GM19035 (cell line): ENCODE results near the gene MAP4.
"Not testable (repeated sequence)": the region's sequence is repeated elsewhere in the genome, so short reads cannot be mapped to it uniquely, and the experiment has no call there.

Experiments
- ATAC-seq: cut with Tn5 transposase; IDR thresholded peaks from one replicate; pipeline ENCODE4 v1.9.1; 2021; ENCODE audit not compliant: unreplicated experiment

Gene MAP4

GRCh38 chr3:47897954-47898353 is 118.3 kb downstream of the MAP4 start:
- ATAC-seq = no peak

GRCh38 chr3:47896736-47897135 is 119.5 kb downstream of the MAP4 start:
- no peak for ATAC-seq

DNA sequence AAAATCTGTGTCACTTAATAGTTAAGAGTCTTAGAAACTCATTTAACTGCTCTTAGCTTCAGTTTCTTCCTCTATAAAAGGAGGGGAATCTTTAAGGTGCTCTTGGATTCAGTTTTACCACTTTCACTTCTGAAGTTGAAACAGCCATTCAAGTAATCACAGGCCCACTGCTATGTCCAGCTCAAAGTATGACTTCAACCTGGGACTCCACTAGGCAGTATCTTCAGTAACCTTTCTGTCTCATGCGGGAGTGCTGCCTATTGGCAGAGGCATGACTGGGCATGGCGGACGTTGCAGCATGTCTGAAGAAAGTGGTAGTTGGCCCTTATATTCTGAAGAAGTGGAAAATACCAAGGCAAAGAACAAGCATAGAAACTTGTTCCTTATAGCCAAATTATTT is 121.0 kb downstream of the MAP4 start:
- no peak for ATAC-seq

- ATAC-seq = no peak
Observed at GRCh38 chr3:47892286-47893040, 123.8 kb downstream of the MAP4 start.

DNA sequence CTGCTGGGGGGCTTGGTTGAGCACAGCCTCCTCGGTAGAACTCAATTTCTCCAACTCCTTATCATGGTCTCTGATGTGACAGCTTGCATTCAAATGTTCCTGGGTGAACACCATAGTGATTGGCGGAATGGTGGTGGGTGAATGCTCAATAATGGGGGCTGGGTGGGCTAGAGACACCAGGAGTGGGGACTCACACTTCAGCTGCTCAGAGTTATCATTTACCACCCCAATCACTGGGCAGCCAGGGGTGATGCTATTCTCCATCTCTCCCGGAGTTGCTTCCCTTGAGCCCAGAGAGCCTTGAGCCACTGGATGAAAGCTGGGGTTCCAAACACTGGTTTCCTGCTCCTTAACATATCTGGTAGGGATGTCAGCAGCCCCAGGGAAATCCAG is 124.6 kb downstream of the MAP4 start:
- ATAC-seq = no peak

DNA sequence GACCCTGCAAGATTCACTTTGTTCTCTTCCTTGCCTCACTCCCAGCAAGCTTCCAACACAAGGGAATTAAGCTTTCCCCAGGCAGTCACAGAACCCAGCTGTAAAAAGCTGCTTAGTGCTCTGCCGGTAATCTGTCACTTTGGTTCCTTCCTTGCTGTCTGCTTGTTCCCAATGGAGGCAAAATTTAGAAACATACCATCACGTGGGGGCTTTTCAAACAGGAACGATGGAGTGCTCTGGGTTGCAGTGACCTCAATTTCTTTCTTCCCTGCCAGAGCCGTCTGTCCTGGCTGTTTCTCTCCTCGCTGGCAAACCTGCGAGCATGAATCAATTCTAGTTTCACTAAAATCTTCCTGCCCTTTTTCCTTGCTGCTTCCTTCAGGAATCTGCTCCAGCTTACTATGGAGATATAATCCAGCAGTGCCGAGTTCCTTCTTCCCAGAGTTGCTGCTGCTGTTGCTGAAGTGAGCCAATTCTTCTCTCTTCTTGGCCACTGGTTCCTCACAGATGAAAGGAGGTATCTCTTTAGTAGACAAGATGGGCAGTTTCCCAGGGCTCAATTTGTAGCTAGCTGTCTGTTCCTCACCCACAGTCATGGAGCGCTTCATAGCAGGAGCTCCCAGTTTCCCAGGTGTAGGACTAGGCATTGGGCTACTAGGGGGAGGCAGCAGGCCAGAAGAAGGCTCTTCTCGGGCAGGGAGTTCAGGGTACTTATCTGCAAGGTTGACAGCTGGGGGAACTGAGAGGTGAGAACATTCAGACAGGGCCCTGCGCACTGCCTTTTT is 125.2 kb downstream of the MAP4 start:
- ATAC-seq = no peak

- no peak for ATAC-seq
Observed at GRCh38 chr3:47890126-47890827, 125.9 kb downstream of the MAP4 start.

DNA sequence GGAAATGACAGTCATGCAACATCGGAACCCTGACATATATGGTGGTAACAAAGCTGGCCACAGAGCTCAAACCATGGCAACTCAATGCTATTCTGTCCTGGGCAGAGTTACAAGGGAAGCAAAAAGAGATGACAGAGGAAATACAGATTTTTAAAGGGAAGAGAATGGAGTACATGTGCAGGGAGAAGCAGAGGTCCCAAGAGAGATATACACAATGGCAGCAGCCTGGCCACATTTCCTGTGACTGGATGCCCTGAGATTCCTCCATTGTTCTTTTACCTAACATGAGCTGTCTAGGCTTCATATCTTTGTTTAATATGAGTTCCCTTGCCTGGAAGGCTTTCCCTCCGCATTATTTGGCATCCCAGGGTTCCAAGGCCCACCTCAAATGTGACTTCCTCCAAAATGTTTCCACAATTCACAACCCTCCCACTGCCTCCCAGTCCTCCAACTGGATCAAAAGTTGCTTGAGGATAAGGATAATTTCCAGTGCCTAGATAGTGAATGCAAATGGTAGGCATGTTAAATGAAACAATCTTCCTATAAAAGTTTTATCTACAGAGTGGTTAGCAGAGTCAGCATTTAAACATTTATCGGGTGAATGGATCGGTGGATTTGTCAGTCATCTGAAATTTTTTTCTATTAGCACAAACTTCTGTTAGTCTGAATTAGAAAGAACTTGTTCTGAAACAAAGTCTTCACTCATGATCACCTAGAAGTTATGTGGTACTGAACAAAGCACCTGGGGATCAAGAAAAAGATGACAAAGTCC is 127.0 kb downstream of the MAP4 start:
- ATAC-seq = no peak

DNA sequence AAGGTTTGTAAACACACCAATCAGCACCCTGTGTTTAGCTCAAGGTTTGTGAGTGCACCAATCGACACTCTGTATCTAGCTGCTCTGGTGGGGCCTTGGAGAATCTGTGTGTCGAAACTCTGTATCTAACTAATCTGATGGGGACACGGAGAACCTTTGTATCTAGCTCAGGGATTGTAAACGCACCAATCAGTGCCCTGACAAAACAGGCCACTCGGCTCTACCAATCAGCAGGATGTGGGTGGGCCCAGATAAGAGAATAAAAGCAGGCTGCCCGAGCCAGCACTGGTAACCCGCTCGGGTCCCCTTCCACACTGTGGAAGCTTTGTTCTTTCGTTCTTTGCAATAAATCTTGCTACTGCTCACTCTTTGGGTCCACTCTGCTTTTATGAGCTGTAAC is 128.2 kb downstream of the MAP4 start:
- ATAC-seq = not testable (repeated sequence)

GRCh38 chr3:47885168-47885567 is 131.0 kb downstream of the MAP4 start:
- ATAC-seq = no peak

- ATAC-seq = no peak
Observed at GRCh38 chr3:47884603-47885002, 131.6 kb downstream of the MAP4 start.

- ATAC-seq = no peak
Observed at GRCh38 chr3:47882338-47882737, 133.9 kb downstream of the MAP4 start.

GRCh38 chr3:47877719-47878118 is 138.5 kb downstream of the MAP4 start:
- ATAC-seq = no peak

GRCh38 chr3:47877290-47877689 is 138.9 kb downstream of the MAP4 start:
- ATAC-seq = no peak

DNA sequence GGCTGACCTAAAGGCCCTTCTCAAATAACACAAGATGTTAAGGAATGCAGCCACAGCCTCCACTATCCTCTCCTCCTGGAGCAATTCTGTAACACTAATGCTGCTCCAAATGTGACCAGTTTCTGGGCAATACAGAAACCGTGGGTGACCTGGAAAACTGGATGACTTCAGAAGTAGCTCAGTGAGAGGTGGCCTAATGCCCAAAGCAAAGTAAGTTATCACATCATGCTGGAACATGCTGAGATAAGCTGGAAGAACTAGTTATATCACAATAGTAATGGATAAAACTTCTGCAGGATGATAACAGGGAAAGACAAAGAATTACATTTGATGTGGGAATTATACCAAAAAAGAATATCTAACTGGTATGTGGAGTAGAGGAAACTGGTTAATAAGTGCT is 141.3 kb downstream of the MAP4 start:
- no peak for ATAC-seq

DNA sequence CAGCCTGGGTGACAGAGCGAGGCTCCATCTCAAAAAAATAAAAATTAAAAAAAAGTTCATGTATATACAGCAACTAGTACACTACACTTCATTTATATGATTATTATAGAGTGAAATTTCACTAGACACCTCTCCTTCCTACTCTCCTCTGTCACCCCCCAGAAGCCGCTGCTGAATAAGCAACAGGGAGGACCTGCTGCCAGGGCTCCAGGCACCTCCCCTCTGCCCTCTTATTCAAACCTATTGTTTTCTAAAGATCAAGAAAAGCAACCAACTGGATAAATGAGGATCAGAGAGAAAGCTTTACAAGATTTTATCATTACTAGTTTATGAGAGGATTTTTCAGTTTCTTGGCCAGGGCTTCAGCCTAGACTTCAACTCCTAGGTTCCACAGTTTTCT is 141.8 kb downstream of the MAP4 start:
- no peak for ATAC-seq

DNA sequence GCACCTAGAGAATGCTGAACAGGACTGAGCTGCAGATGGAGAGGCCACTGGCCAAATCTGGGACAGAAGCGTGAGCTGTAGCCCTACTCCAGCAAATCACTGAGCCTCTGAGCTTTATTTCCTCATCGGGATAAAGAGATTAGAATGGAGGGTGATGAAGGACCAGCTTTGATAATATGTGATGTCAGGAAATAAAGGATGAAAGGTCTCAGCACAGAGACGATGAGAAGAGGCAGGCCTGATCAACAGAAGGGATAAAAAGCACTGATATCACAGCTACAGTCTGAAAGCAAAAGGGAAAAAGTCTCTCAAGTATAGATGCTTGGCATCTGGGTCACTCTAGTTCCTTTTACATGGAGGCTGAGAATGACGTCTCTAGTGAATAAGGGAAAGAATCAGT is 143.3 kb downstream of the MAP4 start:
- no peak for ATAC-seq

- ATAC-seq = no peak
Observed at GRCh38 chr3:47871389-47871788, 144.8 kb downstream of the MAP4 start.

GRCh38 chr3:47870702-47871260 is 145.4 kb downstream of the MAP4 start:
- ATAC-seq = no peak

GRCh38 chr3:47870156-47870555 is 146.1 kb downstream of the MAP4 start:
- ATAC-seq = no peak

- no peak for ATAC-seq
Observed at GRCh38 chr3:47868306-47868705, 147.9 kb downstream of the MAP4 start.
